WTC11 (cell line): Measurements from ENCODE around the gene MTMR10. TPM values are rescaled to one million over a fixed set of nuclear protein-coding genes. Genes with fewer than 3 reads are reported as not detected.

Source experiments
- ATAC-seq: fragments of 200-7000 bp; cut with Tn5 transposase; 2 replicates; pipeline ENCODE4 v1.10.0; 2021; ENCODE audit warnings: mild to moderate bottlenecking, moderate library complexity
- CTCF ChIA-PET: fragments of 300-600 bp; sonication (Branson Sonifier 250); formaldehyde crosslinking; loops from one replicate; lab custom pipeline; 2021; ENCODE audit warnings: antibody characterized with exemption; lab: Charles Lee
- POLR2A ChIA-PET: fragments of 350-600 bp; sonication (Branson Sonifier 250); formaldehyde crosslinking; loops from one replicate; lab custom pipeline; 2021; ENCODE audit warnings: antibody characterized with exemption; lab: Charles Lee
- DNase-seq: peaks from one replicate; pipeline ENCODE4 v3.0.0; 2021; ENCODE audit warnings: low spot score
- H3K27ac Mint-ChIP-seq: 2 replicates; pipeline ENCODE4 v1.8.0; 2021; ENCODE audit warnings: mixed read lengths
- H3K27me3 Mint-ChIP-seq: 2 replicates; pipeline ENCODE4 v1.8.0; 2021; ENCODE audit warnings: low read depth, mild to moderate bottlenecking, moderate library complexity, mixed read lengths
- H3K36me3 Mint-ChIP-seq: 2 replicates; pipeline ENCODE4 v1.8.0; 2021; ENCODE audit warnings: mixed read lengths
- H3K4me1 Mint-ChIP-seq: 2 replicates; pipeline ENCODE4 v1.8.0; 2022; ENCODE audit warnings: mixed read lengths
- H3K4me3 Mint-ChIP-seq: 2 replicates; pipeline ENCODE4 v1.8.0; 2021; ENCODE audit warnings: mild to moderate bottlenecking, moderate library complexity, mixed read lengths
- H3K9me3 Mint-ChIP-seq: 2 replicates; pipeline ENCODE4 v1.8.0; 2021; ENCODE audit warnings: mixed read lengths
- ARID4B ChIP-seq: sonication (generic); formaldehyde crosslinking; IDR thresholded peaks from 2 replicates; pipeline ENCODE4 v1.8.0; 2023; ENCODE audit warnings: missing genetic modification reagents, mild to moderate bottlenecking, borderline replicate concordance
- CBFB ChIP-seq: sonication (generic); formaldehyde crosslinking; IDR thresholded peaks from 2 replicates; pipeline ENCODE4 v1.8.1; 2022; ENCODE audit warnings: mild to moderate bottlenecking, low read depth, missing genetic modification reagents
- CDX4 ChIP-seq: fragments of 250-450 bp; sonication (Bioruptor Pico); IDR thresholded peaks from 2 replicates; pipeline ENCODE4 v1.9.0; 2021; ENCODE audit warnings: moderate library complexity, mild to moderate bottlenecking, inconsistent platforms, borderline replicate concordance
- E2F1 ChIP-seq: sonication (generic); formaldehyde crosslinking; IDR thresholded peaks from 2 replicates; pipeline ENCODE4 v1.8.0; 2022; ENCODE audit warnings: mild to moderate bottlenecking, missing genetic modification reagents
- NFATC4 ChIP-seq: fragments of 250-450 bp; sonication (Bioruptor Pico); IDR thresholded peaks from 2 replicates; pipeline ENCODE4 v1.9.0; 2021; ENCODE audit warnings: mild to moderate bottlenecking
- NFE2L1 ChIP-seq: sonication (generic); formaldehyde crosslinking; IDR thresholded peaks from 2 replicates; pipeline ENCODE4 v1.8.1; 2023; ENCODE audit warnings: missing genetic modification reagents
- NFYB ChIP-seq: sonication (generic); formaldehyde crosslinking; conservative IDR thresholded peaks from 2 replicates; pipeline ENCODE4 v1.8.0; 2022; ENCODE audit warnings: low read depth, missing genetic modification reagents
- SOX15 ChIP-seq: fragments of 250-450 bp; sonication (Bioruptor Pico); IDR thresholded peaks from 2 replicates; pipeline ENCODE4 v1.9.0; 2021; ENCODE audit warnings: mild to moderate bottlenecking
- ZBTB21 ChIP-seq: sonication (generic); formaldehyde crosslinking; IDR thresholded peaks from 2 replicates; pipeline ENCODE4 v1.8.1; 2023; ENCODE audit warnings: mild to moderate bottlenecking, missing genetic modification reagents, borderline replicate concordance
- ZNF121 ChIP-seq: sonication (generic); formaldehyde crosslinking; IDR thresholded peaks from 2 replicates; pipeline ENCODE4 v1.8.0; 2023; ENCODE audit warnings: missing genetic modification reagents
- ZNF423 ChIP-seq: fragments of 250-450 bp; sonication (Bioruptor Pico); IDR thresholded peaks from 2 replicates; pipeline ENCODE4 v2.1.2; 2022; ENCODE audit warnings: mild to moderate bottlenecking, moderate library complexity
- ZNF425 ChIP-seq: fragments of 250-450 bp; sonication (Bioruptor Pico); conservative IDR thresholded peaks from 2 replicates; pipeline ENCODE4 v1.9.0; 2021; ENCODE audit warnings: mild to moderate bottlenecking
- ZNF532 ChIP-seq: fragments of 250-450 bp; sonication (Bioruptor Pico); IDR thresholded peaks from 2 replicates; pipeline ENCODE4 v1.9.0; 2021; ENCODE audit warnings: mild to moderate bottlenecking, borderline replicate concordance
- ZNF671 ChIP-seq: fragments of 250-450 bp; sonication (Bioruptor Pico); IDR thresholded peaks from 2 replicates; pipeline ENCODE4 v1.8.0; 2021; ENCODE audit warnings: mild to moderate bottlenecking
- total RNA-seq: library from RNA; stranded (reverse); gene quantifications from 3 replicates; pipeline ENCODE4 v1.2.3, GENCODE V29; 2021
- TF ChIP-seq, protein P1 (sequence below): sonication (generic); formaldehyde crosslinking; IDR thresholded peaks from 2 replicates; pipeline ENCODE4 v1.8.1; 2023; ENCODE audit warnings: mild to moderate bottlenecking, missing genetic modification reagents
- TF ChIP-seq, protein P2 (sequence below): sonication (generic); formaldehyde crosslinking; IDR thresholded peaks from 2 replicates; pipeline ENCODE4 v1.8.1; 2023; ENCODE audit warnings: mild to moderate bottlenecking, missing genetic modification reagents
- TF ChIP-seq, protein P3 (sequence below): sonication (generic); formaldehyde crosslinking; IDR thresholded peaks from 2 replicates; pipeline ENCODE4 v1.8.0; 2023; ENCODE audit warnings: mild to moderate bottlenecking, missing genetic modification reagents

The MTMR10 gene
- total RNA-seq, 1 experiment from 2014 or later, result 15.9 TPM

GRCh38 chr15:30956216-30957124, 35.0 kb downstream of the MTMR10 start:
- CTCF ChIA-PET, result no interaction called here
- ATAC-seq, result no peak
- H3K4me3 Mint-ChIP-seq, result no peak overlapping the region
- DNase-seq, result no peak
- H3K27me3 Mint-ChIP-seq, result no peaks in the 10 kb centered on the region
- peaks cover 3% of the 10 kb centered on the region; the same call in 1 of the 2 replicates for H3K4me1 Mint-ChIP-seq
- H3K36me3 Mint-ChIP-seq, result peaks cover 58% of the 10 kb centered on the region
- H3K27ac Mint-ChIP-seq, result no peak overlapping the region
- POLR2A ChIA-PET, result no interaction called here
- no peaks in the 10 kb centered on the region for H3K9me3 Mint-ChIP-seq
- TF ChIP-seq, protein P1, sequence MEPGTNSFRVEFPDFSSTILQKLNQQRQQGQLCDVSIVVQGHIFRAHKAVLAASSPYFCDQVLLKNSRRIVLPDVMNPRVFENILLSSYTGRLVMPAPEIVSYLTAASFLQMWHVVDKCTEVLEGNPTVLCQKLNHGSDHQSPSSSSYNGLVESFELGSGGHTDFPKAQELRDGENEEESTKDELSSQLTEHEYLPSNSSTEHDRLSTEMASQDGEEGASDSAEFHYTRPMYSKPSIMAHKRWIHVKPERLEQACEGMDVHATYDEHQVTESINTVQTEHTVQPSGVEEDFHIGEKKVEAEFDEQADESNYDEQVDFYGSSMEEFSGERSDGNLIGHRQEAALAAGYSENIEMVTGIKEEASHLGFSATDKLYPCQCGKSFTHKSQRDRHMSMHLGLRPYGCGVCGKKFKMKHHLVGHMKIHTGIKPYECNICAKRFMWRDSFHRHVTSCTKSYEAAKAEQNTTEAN (CRISPR knock-in tag), result no peak
- no peak for TF ChIP-seq NFYB (CRISPR knock-in tag)
- TF ChIP-seq CDX4, result no peak
- no peak for TF ChIP-seq ZNF423 (CRISPR knock-in tag)
- no peak for TF ChIP-seq ZBTB21 (CRISPR knock-in tag)
- TF ChIP-seq ZNF532, result no peak
- TF ChIP-seq E2F1 (CRISPR knock-in tag), result no peak
- no peak for TF ChIP-seq ZNF121 (CRISPR knock-in tag)
- TF ChIP-seq ARID4B (CRISPR knock-in tag), result no peak
- no peak for TF ChIP-seq NFATC4 (CRISPR knock-in tag)
- TF ChIP-seq, protein P2, sequence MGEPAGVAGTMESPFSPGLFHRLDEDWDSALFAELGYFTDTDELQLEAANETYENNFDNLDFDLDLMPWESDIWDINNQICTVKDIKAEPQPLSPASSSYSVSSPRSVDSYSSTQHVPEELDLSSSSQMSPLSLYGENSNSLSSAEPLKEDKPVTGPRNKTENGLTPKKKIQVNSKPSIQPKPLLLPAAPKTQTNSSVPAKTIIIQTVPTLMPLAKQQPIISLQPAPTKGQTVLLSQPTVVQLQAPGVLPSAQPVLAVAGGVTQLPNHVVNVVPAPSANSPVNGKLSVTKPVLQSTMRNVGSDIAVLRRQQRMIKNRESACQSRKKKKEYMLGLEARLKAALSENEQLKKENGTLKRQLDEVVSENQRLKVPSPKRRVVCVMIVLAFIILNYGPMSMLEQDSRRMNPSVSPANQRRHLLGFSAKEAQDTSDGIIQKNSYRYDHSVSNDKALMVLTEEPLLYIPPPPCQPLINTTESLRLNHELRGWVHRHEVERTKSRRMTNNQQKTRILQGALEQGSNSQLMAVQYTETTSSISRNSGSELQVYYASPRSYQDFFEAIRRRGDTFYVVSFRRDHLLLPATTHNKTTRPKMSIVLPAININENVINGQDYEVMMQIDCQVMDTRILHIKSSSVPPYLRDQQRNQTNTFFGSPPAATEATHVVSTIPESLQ, result no peak
- no peak for TF ChIP-seq CBFB
- TF ChIP-seq, protein P3, sequence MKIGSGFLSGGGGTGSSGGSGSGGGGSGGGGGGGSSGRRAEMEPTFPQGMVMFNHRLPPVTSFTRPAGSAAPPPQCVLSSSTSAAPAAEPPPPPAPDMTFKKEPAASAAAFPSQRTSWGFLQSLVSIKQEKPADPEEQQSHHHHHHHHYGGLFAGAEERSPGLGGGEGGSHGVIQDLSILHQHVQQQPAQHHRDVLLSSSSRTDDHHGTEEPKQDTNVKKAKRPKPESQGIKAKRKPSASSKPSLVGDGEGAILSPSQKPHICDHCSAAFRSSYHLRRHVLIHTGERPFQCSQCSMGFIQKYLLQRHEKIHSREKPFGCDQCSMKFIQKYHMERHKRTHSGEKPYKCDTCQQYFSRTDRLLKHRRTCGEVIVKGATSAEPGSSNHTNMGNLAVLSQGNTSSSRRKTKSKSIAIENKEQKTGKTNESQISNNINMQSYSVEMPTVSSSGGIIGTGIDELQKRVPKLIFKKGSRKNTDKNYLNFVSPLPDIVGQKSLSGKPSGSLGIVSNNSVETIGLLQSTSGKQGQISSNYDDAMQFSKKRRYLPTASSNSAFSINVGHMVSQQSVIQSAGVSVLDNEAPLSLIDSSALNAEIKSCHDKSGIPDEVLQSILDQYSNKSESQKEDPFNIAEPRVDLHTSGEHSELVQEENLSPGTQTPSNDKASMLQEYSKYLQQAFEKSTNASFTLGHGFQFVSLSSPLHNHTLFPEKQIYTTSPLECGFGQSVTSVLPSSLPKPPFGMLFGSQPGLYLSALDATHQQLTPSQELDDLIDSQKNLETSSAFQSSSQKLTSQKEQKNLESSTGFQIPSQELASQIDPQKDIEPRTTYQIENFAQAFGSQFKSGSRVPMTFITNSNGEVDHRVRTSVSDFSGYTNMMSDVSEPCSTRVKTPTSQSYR (CRISPR knock-in tag), result no peak
- TF ChIP-seq ZNF671 (CRISPR knock-in tag), result no peak
- TF ChIP-seq ZNF425 (CRISPR knock-in tag), result no peak
- no peak for TF ChIP-seq SOX15
- no peak for TF ChIP-seq NFE2L1 (CRISPR knock-in tag)
